HUES48 (cell line): ENCODE data around the gene DYSF.

ENCODE experiments used
- H3K27ac ChIP-seq: one replicate; pipeline ENCODE4 v1.7.0; 2013; ENCODE audit warnings: low read depth, low read length, inconsistent platforms
- H3K27me3 ChIP-seq: 2 replicates; pipeline ENCODE4 v1.6.1; 2013; ENCODE audit warnings: mild to moderate bottlenecking, low read length; ENCODE audit not compliant: control insufficient read depth, insufficient read depth
- H3K36me3 ChIP-seq: 2 replicates; pipeline ENCODE4 v1.6.1; 2013; ENCODE audit warnings: low read length; ENCODE audit not compliant: control insufficient read depth, insufficient read depth
- H3K4me1 ChIP-seq: 2 replicates; pipeline ENCODE4 v1.6.1; 2013; ENCODE audit warnings: mild to moderate bottlenecking, low read length; ENCODE audit not compliant: control insufficient read depth, insufficient read depth
- H3K4me3 ChIP-seq: 2 replicates; pipeline ENCODE4 v1.5.1; 2013; ENCODE audit warnings: mild to moderate bottlenecking, low read depth, low read length
- H3K9ac ChIP-seq: 2 replicates; pipeline ENCODE4 v1.6.1; 2013; ENCODE audit warnings: mild to moderate bottlenecking, low read depth, low read length, moderate library complexity
- H3K9me3 ChIP-seq: 2 replicates; pipeline ENCODE4 v1.6.1; 2013; ENCODE audit warnings: low read length; ENCODE audit not compliant: control insufficient read depth, insufficient read depth

DYSF gene

DNA sequence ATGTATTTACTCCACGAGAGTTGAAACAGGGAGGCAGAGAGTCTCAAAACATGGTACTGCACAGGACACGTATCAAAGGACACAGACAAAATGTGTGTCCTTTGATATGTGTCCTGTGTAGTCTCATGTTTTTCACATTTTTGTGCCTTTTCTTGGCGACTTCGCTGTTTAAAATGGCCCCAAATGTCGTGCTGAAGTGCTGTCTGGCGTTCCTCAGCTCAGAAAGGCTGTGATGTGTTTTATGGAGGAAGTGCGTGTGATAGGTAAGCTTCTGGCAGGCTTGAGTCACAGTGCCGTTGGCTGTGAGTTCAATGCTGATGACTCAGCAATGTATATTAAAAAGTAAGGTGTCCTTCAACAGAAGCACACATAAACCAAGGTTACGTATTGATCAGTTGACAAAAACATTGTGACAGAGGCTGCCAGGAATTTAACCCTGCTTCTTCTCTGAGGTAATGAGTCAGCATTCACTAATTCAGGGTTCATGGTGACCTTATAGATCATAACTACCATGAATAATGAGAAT, 78.2 kb downstream of the DYSF start:
- H3K27ac ChIP-seq, result no peak overlapping the region
- no peak overlapping the region for H3K9ac ChIP-seq
- no peaks in the 10 kb centered on the region for H3K27me3 ChIP-seq
- no peak overlapping the region for H3K4me3 ChIP-seq
- no peaks in the 10 kb centered on the region for H3K9me3 ChIP-seq
- peaks cover 16% of the 10 kb centered on the region for H3K4me1 ChIP-seq
- H3K36me3 ChIP-seq, result no peaks in the 10 kb centered on the region

DNA sequence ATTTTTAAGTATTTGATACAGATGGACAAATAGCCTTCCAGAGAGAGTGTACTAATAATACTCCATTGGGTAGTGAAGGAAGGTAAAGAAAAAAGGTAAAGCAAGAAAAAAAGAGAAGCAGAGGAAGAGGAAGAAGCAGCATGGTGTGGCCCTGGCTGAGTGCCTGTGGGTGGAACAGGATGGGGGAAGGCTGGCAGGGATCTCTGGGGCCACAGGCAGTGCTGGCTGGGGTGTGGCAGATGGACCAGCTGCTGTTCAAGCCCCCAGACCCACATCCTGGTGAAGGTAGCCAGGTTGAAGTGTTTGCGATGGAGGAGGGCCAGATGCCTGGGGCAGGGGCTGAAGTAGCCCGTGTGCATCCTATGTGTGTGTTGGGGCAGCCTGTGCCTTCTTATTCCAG, 79.0 kb downstream of the DYSF start:
- Histone ChIP-seq H3K36me3 (no peaks in the 10 kb centered on the region), H3K4me1 (peaks cover 9% of the 10 kb centered on the region), H3K9ac (no peak overlapping the region), H3K27me3 (no peaks in the 10 kb centered on the region), H3K4me3 (no peak overlapping the region), H3K9me3 (no peaks in the 10 kb centered on the region), H3K27ac (no peak overlapping the region)

DNA sequence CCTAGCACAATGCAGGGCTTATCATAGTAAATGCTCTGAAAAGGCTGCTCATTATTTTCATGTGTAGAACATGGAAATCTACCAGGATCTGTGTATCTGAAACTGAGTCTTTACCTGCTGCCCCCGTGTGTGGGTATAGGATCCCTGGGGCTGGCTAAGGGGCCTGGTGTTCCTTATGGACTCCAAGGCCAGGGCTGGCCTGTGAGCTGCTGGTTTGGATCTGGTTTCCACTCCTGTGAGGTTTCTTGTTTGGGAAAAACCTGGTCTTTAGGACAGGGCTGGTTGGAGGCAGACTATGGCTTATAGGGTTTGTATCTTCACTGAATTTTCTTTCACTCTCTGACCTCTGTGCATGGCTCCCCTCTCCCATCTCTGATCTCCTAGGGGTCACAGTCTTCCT, 80.8 kb downstream of the DYSF start:
- Histone ChIP-seq H3K9me3 (no peaks in the 10 kb centered on the region), H3K4me3 (no peak overlapping the region), H3K36me3 (no peaks in the 10 kb centered on the region), H3K4me1 (no peaks in the 10 kb centered on the region), H3K27ac (no peak overlapping the region), H3K9ac (no peak overlapping the region), H3K27me3 (no peaks in the 10 kb centered on the region)

DNA sequence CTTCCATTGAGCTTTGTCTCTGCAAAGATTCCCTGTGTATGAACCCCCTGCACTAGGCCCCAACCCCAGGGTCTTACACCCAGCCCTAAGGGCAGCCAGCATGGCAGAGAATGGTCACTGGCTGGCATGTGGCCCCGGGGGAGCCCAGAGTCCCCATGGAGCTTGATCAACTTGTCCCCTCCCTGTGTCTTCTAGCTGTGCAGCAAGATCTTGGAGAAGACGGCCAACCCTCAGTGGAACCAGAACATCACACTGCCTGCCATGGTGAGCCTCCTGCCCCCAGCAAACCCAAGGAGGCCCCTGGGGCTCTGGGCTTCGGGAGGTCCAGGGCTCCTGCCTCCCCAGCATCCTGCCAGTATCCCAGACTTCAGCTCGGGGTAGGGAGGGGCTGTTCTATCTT, 81.5 kb downstream of the DYSF start:
- Histone ChIP-seq H3K4me3 (no peak overlapping the region), H3K27me3 (no peaks in the 10 kb centered on the region), H3K36me3 (no peaks in the 10 kb centered on the region)

DNA sequence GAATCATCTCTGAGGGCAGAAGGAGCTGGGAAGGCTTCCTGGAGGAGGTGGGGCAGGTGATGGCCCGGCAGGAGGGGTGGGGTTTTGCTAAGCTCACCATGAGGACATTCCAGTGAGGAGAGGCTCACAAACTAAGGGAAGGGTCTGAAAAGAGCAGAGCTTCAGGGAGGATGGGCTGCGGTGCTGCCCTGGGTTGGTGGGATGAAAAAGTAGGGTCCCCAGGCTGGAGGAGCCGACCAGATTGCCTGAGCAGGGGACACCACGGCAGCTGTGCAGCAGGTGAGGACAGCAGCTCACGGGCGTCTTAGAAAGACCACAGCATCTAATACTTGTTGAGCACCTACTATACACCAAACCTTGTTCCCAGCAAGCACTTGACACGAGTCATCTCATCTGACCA, 82.2 kb downstream of the DYSF start:
- no peaks in the 10 kb centered on the region for H3K4me1 ChIP-seq
- H3K36me3 ChIP-seq, result no peaks in the 10 kb centered on the region
- H3K27ac ChIP-seq, result no peak overlapping the region
- no peaks in the 10 kb centered on the region for H3K9me3 ChIP-seq
- no peak overlapping the region for H3K4me3 ChIP-seq
- no peak overlapping the region for H3K9ac ChIP-seq
- H3K27me3 ChIP-seq, result no peaks in the 10 kb centered on the region

More for the DNA sequence above, 81.5 kb downstream of the DYSF start:
- no peak overlapping the region for H3K9ac ChIP-seq
- no peak overlapping the region for H3K27ac ChIP-seq
- H3K9me3 ChIP-seq, result no peaks in the 10 kb centered on the region
- H3K4me1 ChIP-seq, result no peaks in the 10 kb centered on the region

DNA sequence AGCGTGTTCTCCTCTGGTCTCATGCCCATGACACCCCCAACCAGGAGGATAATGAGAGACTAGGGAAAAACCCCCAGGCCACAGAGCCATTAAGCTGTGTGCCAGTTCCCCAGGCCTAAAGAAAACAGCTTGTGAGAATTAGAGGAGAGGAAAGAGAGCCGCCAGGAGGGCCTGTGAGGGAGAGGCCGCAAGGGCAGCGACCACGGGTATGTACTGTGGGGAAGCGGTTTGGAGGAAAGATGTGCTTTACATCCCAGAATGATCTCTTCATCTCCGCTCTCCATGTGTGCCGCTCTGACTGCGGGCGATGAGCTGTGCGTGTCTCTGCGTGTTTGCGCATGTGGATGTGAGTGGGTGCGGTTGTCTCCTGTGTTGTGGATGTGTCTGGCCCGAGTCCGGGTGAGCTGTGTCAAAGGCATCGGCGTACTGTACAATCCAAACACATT, 82.9 kb downstream of the DYSF start:
- Histone ChIP-seq H3K9me3 (no peaks in the 10 kb centered on the region), H3K27ac (no peak overlapping the region), H3K9ac (no peak overlapping the region), H3K36me3 (no peaks in the 10 kb centered on the region), H3K27me3 (no peaks in the 10 kb centered on the region), H3K4me3 (no peak overlapping the region), H3K4me1 (no peaks in the 10 kb centered on the region)

DNA sequence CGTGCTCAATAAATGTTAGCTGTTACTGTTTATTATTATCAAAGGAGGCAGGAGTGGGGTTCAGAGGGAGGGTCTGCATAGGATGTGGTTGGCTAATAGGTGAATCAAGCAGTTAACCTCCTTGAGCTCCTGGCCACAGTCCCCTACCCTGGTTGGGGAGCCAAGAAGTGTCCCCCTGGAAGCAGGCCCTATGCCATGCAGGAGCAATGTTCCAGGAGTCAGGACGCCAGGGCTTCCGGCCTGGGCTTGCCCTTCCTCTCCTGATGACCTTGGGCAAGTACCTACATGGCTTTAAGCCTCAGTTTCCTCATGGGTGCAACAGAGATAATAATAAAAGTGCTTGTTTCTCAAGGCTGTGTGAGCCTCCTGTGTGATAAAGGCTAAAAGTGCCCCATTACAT, 84.9 kb downstream of the DYSF start:
- Histone ChIP-seq H3K9ac (no peak overlapping the region), H3K27me3 (no peaks in the 10 kb centered on the region), H3K4me3 (no peak overlapping the region), H3K27ac (no peak overlapping the region), H3K4me1 (no peaks in the 10 kb centered on the region), H3K36me3 (no peaks in the 10 kb centered on the region), H3K9me3 (no peaks in the 10 kb centered on the region)

DNA sequence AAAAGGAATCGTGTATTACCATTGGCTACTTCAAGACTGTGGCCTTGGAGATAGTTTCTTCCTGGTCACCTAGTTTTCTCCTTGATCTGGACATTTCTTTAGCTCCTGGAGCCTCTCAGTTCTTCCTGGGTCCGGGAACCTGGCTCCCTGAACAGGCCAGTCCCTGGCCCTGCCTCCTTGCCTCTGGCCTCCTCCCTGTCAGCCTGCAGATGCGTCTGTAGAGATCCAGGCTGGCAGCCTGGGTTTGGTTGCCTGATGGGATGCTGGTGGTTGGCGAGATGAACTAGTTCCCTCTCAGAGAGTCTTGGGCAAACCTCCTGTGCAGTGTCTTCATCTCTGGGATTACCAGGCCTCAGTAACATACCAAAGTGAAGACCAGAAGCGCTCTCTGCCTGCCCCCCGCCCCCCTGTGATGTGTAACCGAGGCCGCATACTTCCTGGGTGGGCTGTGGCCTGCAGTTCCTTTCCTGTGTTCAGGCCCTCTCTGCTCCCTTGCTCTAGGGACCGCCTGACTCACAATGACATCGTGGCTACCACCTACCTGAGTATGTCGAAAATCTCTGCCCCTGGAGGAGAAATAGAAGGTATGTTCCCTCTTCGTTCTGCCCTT, 85.4 kb downstream of the DYSF start:
- Histone ChIP-seq H3K27me3 (no peaks in the 10 kb centered on the region), H3K36me3 (no peaks in the 10 kb centered on the region), H3K27ac (no peak overlapping the region), H3K9me3 (no peaks in the 10 kb centered on the region), H3K9ac (no peak overlapping the region), H3K4me1 (no peaks in the 10 kb centered on the region), H3K4me3 (no peak overlapping the region)

DNA sequence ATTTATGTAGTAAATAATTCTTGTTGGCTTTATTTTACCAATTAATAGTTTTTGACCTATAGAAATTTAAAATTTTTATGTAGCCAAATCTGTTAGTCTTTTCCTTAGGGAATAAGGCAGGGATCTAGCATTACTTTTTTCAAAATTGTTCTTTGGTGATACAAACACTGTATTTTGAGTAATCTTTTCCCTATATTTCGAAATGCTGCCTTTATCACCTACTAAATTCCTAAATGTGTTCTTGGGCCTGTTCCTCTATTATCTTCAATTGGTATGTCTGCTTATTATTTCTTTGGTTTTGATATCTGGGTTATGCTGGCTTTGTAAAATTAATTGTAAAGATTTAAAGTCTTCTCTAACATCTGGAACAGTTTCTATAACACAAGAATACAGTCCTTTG, 87.5 kb downstream of the DYSF start:
- Histone ChIP-seq H3K9me3 (no peaks in the 10 kb centered on the region; the same call in 1 of the 2 replicates), H3K9ac (no peak overlapping the region), H3K4me3 (no peak overlapping the region), H3K27me3 (no peaks in the 10 kb centered on the region), H3K4me1 (no peaks in the 10 kb centered on the region), H3K27ac (no peak overlapping the region), H3K36me3 (no peaks in the 10 kb centered on the region)

DNA sequence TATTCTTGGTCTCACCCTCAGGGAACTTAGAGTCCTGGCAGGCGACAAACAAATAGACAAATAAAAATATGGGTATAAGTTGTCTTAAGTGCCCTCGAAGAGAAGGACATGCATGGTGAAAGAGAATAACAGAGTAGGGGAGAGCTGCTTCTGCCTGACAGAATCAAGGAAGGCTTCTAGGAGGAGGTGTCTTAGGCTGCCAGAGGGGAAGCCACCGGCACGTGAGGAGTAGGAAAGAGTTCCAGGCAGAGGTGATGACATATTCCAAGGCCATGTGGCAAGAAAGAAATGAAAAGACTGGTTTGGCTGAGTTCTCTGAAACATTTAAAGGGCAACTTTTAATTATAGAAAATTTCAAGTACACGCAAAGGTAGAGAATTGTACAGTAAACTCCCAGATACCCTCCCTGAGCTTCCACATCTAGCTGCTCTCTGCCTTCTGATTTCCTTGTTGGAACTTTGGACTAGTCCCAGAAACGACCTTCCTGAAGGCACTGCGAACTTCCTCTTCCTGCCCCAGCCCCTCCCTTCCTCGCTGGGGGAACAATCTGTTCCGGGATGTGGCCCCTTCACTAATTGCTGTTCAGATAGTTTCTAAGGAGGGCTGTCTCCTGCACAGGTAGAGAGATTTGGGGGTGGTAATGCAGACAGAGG, 91.7 kb downstream of the DYSF start:
- Histone ChIP-seq H3K36me3 (no peaks in the 10 kb centered on the region), H3K27me3 (no peaks in the 10 kb centered on the region), H3K4me1 (no peaks in the 10 kb centered on the region), H3K27ac (no peak overlapping the region), H3K9me3 (no peaks in the 10 kb centered on the region; the same call in 1 of the 2 replicates), H3K9ac (no peak overlapping the region), H3K4me3 (no peak overlapping the region)

DNA sequence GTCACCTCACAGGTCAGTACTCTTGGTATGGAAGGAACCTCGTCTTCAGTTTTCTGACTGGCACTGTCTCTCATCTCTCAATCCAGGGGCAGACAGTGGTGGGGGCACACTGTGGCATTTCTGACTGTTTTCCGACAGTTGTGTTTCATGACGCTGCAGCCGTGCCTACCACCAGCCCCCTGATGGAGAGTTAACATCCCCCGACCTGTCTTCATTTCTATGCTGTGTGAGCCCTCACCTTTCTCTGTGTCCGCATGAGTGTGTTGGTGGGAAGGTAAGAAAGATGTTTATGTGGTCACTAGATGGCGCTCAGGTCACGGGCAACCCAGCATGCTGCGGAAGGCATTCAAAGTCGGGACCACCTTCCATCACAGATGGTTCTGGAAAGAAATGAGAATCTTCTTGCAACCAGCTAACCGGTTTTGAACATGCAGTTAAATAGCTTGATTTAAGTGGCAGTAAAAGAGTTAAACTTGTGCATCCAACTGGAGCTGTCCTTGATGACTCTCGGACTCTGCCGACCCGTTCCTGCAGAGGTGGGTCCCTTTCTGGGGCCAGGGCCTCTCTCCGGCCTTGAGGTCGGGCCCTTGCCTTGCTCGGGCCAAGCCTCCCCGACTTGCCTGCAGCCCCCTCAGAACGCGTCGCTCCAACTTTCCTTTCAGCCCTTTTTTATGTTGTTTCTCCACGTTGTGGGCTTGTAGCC, 92.4 kb downstream of the DYSF start:
- Histone ChIP-seq H3K4me3 (no peak overlapping the region), H3K4me1 (no peaks in the 10 kb centered on the region), H3K9ac (no peak overlapping the region), H3K36me3 (no peaks in the 10 kb centered on the region), H3K27me3 (no peaks in the 10 kb centered on the region), H3K9me3 (no peaks in the 10 kb centered on the region; the same call in 1 of the 2 replicates), H3K27ac (no peak overlapping the region)
